GM23338 (cell line): ENCODE results near the gene FOXK2. TPM values are rescaled to one million over a fixed set of nuclear protein-coding genes. Genes with fewer than 3 reads are reported as not detected.

Source experiments
- ATAC-seq: fragments of 200-7000 bp; cut with Tn5 transposase; 3 replicates; pipeline ENCODE4 v1.9.1; 2020
- DNase-seq: peaks from one replicate; pipeline ENCODE4 v3.0.0-alpha.2; 2015; ENCODE audit warnings: low spot score
- H2AFZ ChIP-seq: fragments of 200-600 bp; sonication (generic); 2 replicates; pipeline ENCODE4 v1.8.0; 2016; ENCODE audit warnings: antibody characterized with exemption, mild to moderate bottlenecking, moderate library complexity
- H3F3A ChIP-seq: fragments of 200-600 bp; sonication (generic); replicated peaks from 2 replicates; pipeline ENCODE4 v1.8.0; 2017; ENCODE audit warnings: antibody characterized with exemption, mixed run types, low read depth
- H3K27ac ChIP-seq: fragments of 200-600 bp; sonication (generic); 2 replicates; pipeline ENCODE4 v1.6.1; 2016; ENCODE audit warnings: low read depth
- H3K27me3 ChIP-seq: fragments of 200-600 bp; sonication (generic); 2 replicates; pipeline ENCODE4 v1.8.0; 2016; ENCODE audit warnings: mild to moderate bottlenecking, mixed run types, moderate library complexity; ENCODE audit not compliant: insufficient read depth
- H3K36me3 ChIP-seq: fragments of 200-600 bp; sonication (generic); 2 replicates; pipeline ENCODE4 v1.8.0; 2016; ENCODE audit warnings: mild to moderate bottlenecking; ENCODE audit not compliant: insufficient read depth
- H3K4me1 ChIP-seq: fragments of 200-600 bp; sonication (generic); 2 replicates; pipeline ENCODE4 v1.8.0; 2016; ENCODE audit warnings: mild to moderate bottlenecking, moderate library complexity; ENCODE audit not compliant: insufficient read depth
- H3K4me2 ChIP-seq: fragments of 200-600 bp; sonication (generic); 2 replicates; pipeline ENCODE4 v1.7.1; 2017; ENCODE audit warnings: mixed run types
- H3K4me3 ChIP-seq: fragments of 200-600 bp; sonication (generic); 2 replicates; pipeline ENCODE4 v1.6.1; 2016; ENCODE audit warnings: mixed run types
- H3K79me2 ChIP-seq: fragments of 200-600 bp; sonication (generic); replicated peaks from 2 replicates; pipeline ENCODE4 v1.8.0; 2017; ENCODE audit warnings: mild to moderate bottlenecking; ENCODE audit not compliant: insufficient read depth
- H3K9me2 ChIP-seq: fragments of 200-600 bp; sonication (generic); 2 replicates; pipeline ENCODE4 v1.8.0; 2017; ENCODE audit not compliant: insufficient read depth
- H4K20me1 ChIP-seq: fragments of 200-600 bp; sonication (generic); replicated peaks from 2 replicates; pipeline ENCODE4 v1.8.0; 2017; ENCODE audit warnings: mild to moderate bottlenecking; ENCODE audit not compliant: insufficient read depth
- H3K27ac Mint-ChIP-seq: 2 replicates; pipeline ENCODE4 v1.8.0; 2020; ENCODE audit warnings: inconsistent platforms, mild to moderate bottlenecking, moderate library complexity, mixed read lengths
- H3K27me3 Mint-ChIP-seq: 3 replicates; pipeline ENCODE4 v1.8.0; 2022; ENCODE audit warnings: low read depth, mild to moderate bottlenecking, moderate library complexity, mixed read lengths, inconsistent platforms; ENCODE audit not compliant: insufficient read depth, poor library complexity
- H3K36me3 Mint-ChIP-seq: 3 replicates; pipeline ENCODE4 v1.8.0; 2021; ENCODE audit warnings: low read depth, mild to moderate bottlenecking, inconsistent platforms, moderate library complexity, mixed read lengths
- H3K4me1 Mint-ChIP-seq: 3 replicates; pipeline ENCODE4 v1.8.0; 2020; ENCODE audit warnings: mild to moderate bottlenecking, inconsistent platforms, mixed read lengths
- H3K4me3 Mint-ChIP-seq: 3 replicates; pipeline ENCODE4 v1.8.0; 2021; ENCODE audit warnings: moderate library complexity, mild to moderate bottlenecking, inconsistent platforms, mixed read lengths
- H3K9me3 Mint-ChIP-seq: 3 replicates; pipeline ENCODE4 v1.8.0; 2020; ENCODE audit warnings: moderate library complexity, mild to moderate bottlenecking, inconsistent platforms, mixed read lengths
- CREB1 ChIP-seq: fragments of 250-450 bp; sonication (Bioruptor Pico); IDR thresholded peaks from 2 replicates; pipeline ENCODE4 v1.5.0; 2020; ENCODE audit warnings: low read depth, mild to moderate bottlenecking, moderate library complexity
- EZH2 ChIP-seq: fragments of 200-600 bp; sonication (generic); IDR thresholded peaks from one replicate; pipeline ENCODE4 v1.8.0; 2017; ENCODE audit warnings: antibody characterized with exemption, mild to moderate bottlenecking, low read depth; ENCODE audit not compliant: unreplicated experiment
- EZH2phosphoT487 ChIP-seq: fragments of 200-600 bp; sonication (generic); IDR thresholded peaks from one replicate; pipeline ENCODE4 v1.8.1; 2018; ENCODE audit warnings: antibody characterized with exemption; ENCODE audit not compliant: unreplicated experiment
- JUNB ChIP-seq: IDR thresholded peaks from one replicate; pipeline ENCODE4 v1.6.1; 2016; ENCODE audit warnings: antibody characterized with exemption; ENCODE audit not compliant: unreplicated experiment
- NANOG ChIP-seq: IDR thresholded peaks from 2 replicates; pipeline ENCODE4 v1.6.1; 2016; ENCODE audit warnings: antibody characterized with exemption, borderline replicate concordance
- POLR2AphosphoS5 ChIP-seq: IDR thresholded peaks from 2 replicates; pipeline ENCODE4 v1.6.1; 2016; ENCODE audit warnings: antibody characterized with exemption, low read depth
- STAT1 ChIP-seq: IDR thresholded peaks from one replicate; pipeline ENCODE4 v1.6.1; 2016; ENCODE audit warnings: antibody characterized with exemption; ENCODE audit not compliant: unreplicated experiment
- ZNF114 ChIP-seq: fragments of 250-450 bp; sonication (Bioruptor Pico); IDR thresholded peaks from 2 replicates; pipeline ENCODE4 v1.5.0; 2020; ENCODE audit warnings: mild to moderate bottlenecking, moderate library complexity
- ZNF331 ChIP-seq: fragments of 250-450 bp; sonication (Bioruptor Pico); IDR thresholded peaks from 2 replicates; pipeline ENCODE4 v1.5.0; 2020; ENCODE audit warnings: low read depth, mild to moderate bottlenecking, moderate library complexity
- polyA plus RNA-seq: library from polyadenylated mRNA; unstranded; fragments of >200 nt; fragmentation: Nextera tagmentation; extraction: Ambion mirVana; gene quantifications from 2 replicates; pipeline ENCODE4 v1.2.1, GENCODE V29; 2016
- total RNA-seq: library from RNA; depleted of rRNA; stranded (reverse); fragments of >200 nt; shearing (Covaris generic); gene quantifications from 2 replicates; pipeline ENCODE4 v1.2.3, GENCODE V29; 2014
- TF ChIP-seq, protein P1 (sequence below): IDR thresholded peaks from 2 replicates; pipeline ENCODE4 v1.6.1; 2016; ENCODE audit warnings: antibody characterized with exemption
- TF ChIP-seq, protein P2 (sequence below): fragments of 250-450 bp; sonication (Bioruptor Pico); IDR thresholded peaks from 2 replicates; pipeline ENCODE4 v1.5.0; 2020; ENCODE audit warnings: mild to moderate bottlenecking, moderate library complexity
- TF ChIP-seq, protein P3 (sequence below): IDR thresholded peaks from one replicate; pipeline ENCODE4 v1.6.1; 2018; ENCODE audit warnings: antibody characterized with exemption; ENCODE audit not compliant: unreplicated experiment
- TF ChIP-seq, protein P4 (sequence below), 2 experiments: fragments of 200-600 bp in 1 of 2; sonication (generic) in 1 of 2; conservative IDR thresholded peaks; 2 replicates each; pipeline versions ENCODE4 v1.5.1 to v1.6.1; 2016 to 2017; ENCODE audit warnings: antibody characterized with exemption in 2 of 2, low read depth in 2 of 2, mild to moderate bottlenecking in 2 of 2, moderate library complexity in 1 of 2

FOXK2 gene
- total and polyA plus RNA-seq, 2 experiments from 2014 or later, result 12.3 to 66.0 TPM

DNA sequence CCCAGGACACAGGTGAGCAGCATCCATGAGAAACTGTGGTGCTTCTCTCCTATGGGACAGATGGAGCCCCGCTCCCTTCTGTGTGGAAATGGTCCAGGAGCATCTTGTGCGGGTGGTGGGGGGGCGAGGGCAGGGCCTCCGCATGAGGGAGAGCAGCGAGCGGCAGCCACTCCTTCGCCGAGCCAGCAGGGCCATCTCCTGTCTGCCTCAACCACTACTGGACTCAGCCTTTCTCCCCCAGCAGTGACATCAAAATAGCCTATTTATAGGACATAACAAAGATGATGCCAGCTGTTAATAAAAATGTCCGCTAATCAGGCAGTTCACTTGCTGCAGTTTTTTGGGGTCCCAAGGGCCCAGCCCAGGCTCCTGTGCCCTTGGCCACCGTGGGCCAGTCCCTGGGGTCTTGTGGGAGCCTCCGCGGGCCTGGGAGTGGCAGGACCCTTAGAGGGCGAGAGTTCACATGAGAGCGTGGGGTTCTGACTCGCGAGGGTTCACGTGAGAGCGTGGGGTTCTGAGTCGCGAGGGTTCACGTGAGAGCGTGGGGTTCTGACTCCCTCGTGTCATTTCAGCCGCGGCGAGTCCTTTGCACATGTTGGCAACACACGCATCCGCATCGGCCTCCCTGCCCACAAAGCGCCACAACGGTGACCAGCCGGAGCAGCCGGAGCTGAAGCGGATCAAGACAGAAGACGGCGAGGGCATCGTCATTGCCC, 81.4 kb downstream of the FOXK2 start:
- no peak overlapping the region for H2AFZ ChIP-seq
- no peak for ATAC-seq
- DNase-seq, result no peak
- H3K79me2 ChIP-seq, result peaks cover 11% of the 10 kb centered on the region
- no peak overlapping the region for H3K4me2 ChIP-seq
- no peaks in the 10 kb centered on the region; the same call in 1 of the 2 replicates for H4K20me1 ChIP-seq
- peaks cover 82% of the 10 kb centered on the region for H3K36me3 Mint-ChIP-seq
- H3K4me1 ChIP-seq, result no peaks in the 10 kb centered on the region
- H3K4me1 Mint-ChIP-seq, result peaks cover 6% of the 10 kb centered on the region; the same call in 2 of the 3 replicates
- H3K36me3 ChIP-seq, result peaks cover 32% of the 10 kb centered on the region
- H3K9me3 Mint-ChIP-seq, result 0 out of 3 replicates have a peak, but pooled peaks cover 2% of the 10 kb centered on the region
- H3K4me3 Mint-ChIP-seq, result no peak overlapping the region
- peaks cover 18% of the 10 kb centered on the region for H3K27me3 Mint-ChIP-seq
- H3K9me2 ChIP-seq, result no peaks in the 10 kb centered on the region
- no peak overlapping the region for H3K4me3 ChIP-seq
- no peak for TF ChIP-seq EZH2
- TF ChIP-seq JUNB, result no peak
- TF ChIP-seq, protein P1, sequence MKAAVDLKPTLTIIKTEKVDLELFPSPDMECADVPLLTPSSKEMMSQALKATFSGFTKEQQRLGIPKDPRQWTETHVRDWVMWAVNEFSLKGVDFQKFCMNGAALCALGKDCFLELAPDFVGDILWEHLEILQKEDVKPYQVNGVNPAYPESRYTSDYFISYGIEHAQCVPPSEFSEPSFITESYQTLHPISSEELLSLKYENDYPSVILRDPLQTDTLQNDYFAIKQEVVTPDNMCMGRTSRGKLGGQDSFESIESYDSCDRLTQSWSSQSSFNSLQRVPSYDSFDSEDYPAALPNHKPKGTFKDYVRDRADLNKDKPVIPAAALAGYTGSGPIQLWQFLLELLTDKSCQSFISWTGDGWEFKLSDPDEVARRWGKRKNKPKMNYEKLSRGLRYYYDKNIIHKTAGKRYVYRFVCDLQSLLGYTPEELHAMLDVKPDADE, result no peak
- no peak for TF ChIP-seq ZNF331
- TF ChIP-seq, protein P2, sequence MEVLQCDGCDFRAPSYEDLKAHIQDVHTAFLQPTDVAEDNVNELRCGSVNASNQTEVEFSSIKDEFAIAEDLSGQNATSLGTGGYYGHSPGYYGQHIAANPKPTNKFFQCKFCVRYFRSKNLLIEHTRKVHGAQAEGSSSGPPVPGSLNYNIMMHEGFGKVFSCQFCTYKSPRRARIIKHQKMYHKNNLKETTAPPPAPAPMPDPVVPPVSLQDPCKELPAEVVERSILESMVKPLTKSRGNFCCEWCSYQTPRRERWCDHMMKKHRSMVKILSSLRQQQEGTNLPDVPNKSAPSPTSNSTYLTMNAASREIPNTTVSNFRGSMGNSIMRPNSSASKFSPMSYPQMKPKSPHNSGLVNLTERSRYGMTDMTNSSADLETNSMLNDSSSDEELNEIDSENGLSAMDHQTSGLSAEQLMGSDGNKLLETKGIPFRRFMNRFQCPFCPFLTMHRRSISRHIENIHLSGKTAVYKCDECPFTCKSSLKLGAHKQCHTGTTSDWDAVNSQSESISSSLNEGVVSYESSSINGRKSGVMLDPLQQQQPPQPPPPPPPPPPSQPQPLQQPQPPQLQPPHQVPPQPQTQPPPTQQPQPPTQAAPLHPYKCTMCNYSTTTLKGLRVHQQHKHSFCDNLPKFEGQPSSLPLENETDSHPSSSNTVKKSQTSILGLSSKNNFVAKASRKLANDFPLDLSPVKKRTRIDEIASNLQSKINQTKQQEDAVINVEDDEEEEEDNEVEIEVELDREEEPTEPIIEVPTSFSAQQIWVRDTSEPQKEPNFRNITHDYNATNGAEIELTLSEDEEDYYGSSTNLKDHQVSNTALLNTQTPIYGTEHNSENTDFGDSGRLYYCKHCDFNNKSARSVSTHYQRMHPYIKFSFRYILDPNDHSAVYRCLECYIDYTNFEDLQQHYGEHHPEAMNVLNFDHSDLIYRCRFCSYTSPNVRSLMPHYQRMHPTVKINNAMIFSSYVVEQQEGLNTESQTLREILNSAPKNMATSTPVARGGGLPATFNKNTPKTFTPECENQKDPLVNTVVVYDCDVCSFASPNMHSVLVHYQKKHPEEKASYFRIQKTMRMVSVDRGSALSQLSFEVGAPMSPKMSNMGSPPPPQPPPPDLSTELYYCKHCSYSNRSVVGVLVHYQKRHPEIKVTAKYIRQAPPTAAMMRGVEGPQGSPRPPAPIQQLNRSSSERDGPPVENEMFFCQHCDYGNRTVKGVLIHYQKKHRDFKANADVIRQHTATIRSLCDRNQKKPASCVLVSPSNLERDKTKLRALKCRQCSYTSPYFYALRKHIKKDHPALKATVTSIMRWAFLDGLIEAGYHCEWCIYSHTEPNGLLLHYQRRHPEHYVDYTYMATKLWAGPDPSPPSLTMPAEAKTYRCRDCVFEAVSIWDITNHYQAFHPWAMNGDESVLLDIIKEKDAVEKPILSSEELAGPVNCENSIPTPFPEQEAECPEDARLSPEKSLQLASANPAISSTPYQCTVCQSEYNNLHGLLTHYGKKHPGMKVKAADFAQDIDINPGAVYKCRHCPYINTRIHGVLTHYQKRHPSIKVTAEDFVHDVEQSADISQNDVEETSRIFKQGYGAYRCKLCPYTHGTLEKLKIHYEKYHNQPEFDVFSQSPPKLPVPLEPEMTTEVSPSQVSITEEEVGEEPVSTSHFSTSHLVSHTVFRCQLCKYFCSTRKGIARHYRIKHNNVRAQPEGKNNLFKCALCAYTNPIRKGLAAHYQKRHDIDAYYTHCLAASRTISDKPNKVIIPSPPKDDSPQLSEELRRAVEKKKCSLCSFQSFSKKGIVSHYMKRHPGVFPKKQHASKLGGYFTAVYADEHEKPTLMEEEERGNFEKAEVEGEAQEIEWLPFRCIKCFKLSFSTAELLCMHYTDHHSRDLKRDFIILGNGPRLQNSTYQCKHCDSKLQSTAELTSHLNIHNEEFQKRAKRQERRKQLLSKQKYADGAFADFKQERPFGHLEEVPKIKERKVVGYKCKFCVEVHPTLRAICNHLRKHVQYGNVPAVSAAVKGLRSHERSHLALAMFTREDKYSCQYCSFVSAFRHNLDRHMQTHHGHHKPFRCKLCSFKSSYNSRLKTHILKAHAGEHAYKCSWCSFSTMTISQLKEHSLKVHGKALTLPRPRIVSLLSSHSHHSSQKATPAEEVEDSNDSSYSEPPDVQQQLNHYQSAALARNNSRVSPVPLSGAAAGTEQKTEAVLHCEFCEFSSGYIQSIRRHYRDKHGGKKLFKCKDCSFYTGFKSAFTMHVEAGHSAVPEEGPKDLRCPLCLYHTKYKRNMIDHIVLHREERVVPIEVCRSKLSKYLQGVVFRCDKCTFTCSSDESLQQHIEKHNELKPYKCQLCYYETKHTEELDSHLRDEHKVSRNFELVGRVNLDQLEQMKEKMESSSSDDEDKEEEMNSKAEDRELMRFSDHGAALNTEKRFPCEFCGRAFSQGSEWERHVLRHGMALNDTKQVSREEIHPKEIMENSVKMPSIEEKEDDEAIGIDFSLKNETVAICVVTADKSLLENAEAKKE (CRISPR knock-in tag), result no peak
- TF ChIP-seq, protein P3, sequence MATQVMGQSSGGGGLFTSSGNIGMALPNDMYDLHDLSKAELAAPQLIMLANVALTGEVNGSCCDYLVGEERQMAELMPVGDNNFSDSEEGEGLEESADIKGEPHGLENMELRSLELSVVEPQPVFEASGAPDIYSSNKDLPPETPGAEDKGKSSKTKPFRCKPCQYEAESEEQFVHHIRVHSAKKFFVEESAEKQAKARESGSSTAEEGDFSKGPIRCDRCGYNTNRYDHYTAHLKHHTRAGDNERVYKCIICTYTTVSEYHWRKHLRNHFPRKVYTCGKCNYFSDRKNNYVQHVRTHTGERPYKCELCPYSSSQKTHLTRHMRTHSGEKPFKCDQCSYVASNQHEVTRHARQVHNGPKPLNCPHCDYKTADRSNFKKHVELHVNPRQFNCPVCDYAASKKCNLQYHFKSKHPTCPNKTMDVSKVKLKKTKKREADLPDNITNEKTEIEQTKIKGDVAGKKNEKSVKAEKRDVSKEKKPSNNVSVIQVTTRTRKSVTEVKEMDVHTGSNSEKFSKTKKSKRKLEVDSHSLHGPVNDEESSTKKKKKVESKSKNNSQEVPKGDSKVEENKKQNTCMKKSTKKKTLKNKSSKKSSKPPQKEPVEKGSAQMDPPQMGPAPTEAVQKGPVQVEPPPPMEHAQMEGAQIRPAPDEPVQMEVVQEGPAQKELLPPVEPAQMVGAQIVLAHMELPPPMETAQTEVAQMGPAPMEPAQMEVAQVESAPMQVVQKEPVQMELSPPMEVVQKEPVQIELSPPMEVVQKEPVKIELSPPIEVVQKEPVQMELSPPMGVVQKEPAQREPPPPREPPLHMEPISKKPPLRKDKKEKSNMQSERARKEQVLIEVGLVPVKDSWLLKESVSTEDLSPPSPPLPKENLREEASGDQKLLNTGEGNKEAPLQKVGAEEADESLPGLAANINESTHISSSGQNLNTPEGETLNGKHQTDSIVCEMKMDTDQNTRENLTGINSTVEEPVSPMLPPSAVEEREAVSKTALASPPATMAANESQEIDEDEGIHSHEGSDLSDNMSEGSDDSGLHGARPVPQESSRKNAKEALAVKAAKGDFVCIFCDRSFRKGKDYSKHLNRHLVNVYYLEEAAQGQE, result no peak
- no peak for TF ChIP-seq NANOG
- TF ChIP-seq POLR2AphosphoS5, result no peak
- TF ChIP-seq, protein P4, sequence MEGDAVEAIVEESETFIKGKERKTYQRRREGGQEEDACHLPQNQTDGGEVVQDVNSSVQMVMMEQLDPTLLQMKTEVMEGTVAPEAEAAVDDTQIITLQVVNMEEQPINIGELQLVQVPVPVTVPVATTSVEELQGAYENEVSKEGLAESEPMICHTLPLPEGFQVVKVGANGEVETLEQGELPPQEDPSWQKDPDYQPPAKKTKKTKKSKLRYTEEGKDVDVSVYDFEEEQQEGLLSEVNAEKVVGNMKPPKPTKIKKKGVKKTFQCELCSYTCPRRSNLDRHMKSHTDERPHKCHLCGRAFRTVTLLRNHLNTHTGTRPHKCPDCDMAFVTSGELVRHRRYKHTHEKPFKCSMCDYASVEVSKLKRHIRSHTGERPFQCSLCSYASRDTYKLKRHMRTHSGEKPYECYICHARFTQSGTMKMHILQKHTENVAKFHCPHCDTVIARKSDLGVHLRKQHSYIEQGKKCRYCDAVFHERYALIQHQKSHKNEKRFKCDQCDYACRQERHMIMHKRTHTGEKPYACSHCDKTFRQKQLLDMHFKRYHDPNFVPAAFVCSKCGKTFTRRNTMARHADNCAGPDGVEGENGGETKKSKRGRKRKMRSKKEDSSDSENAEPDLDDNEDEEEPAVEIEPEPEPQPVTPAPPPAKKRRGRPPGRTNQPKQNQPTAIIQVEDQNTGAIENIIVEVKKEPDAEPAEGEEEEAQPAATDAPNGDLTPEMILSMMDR (conservative IDR thresholded peaks at IDR 0.05; ENCODE audit: low read depth in 2 of 2), result no peak
- TF ChIP-seq ZNF114 (CRISPR knock-in tag), result no peak
- TF ChIP-seq CREB1 (CRISPR knock-in tag), result no peak
- no peak for TF ChIP-seq STAT1
- TF ChIP-seq EZH2phosphoT487, result no peak
- H3F3A ChIP-seq, result peaks cover 9% of the 10 kb centered on the region; the same call in 1 of the 2 replicates
- H3K27me3 ChIP-seq, result no peaks in the 10 kb centered on the region
- H3K27ac ChIP-seq, result no peak overlapping the region
- H3K27ac Mint-ChIP-seq, result no peak overlapping the region; the same call in 1 of the 2 replicates
